Activated CD4-positive, alpha-beta T cell treated with anti-CD3 and anti-CD28 coated beads, Interleukin-10, Interleukin-2, amounts not matched to agents 100 ng/mL and 50 ng/mL, durations not matched to agents 16 hours and 8 hours (primary cell): ENCODE measurements around the gene NTRK2.

ENCODE experiments used
- DNase-seq: peaks from one replicate; pipeline ENCODE4 v3.0.0-alpha.2; 2020

The NTRK2 gene

GRCh38 chr9:84993105-84993504 is 323.6 kb downstream of the NTRK2 start:
- no peak for DNase-seq

- DNase-seq: no peak
Measured at GRCh38 chr9:84996029-84996428, 326.5 kb downstream of the NTRK2 start.

- no peak for DNase-seq
Measured at GRCh38 chr9:84996716-84997115, 327.2 kb downstream of the NTRK2 start.

GRCh38 chr9:84997472-84997871 is 327.9 kb downstream of the NTRK2 start:
- DNase-seq: no peak

- no peak for DNase-seq
Measured at GRCh38 chr9:84998639-84999038, 329.1 kb downstream of the NTRK2 start.

GRCh38 chr9:84999788-85000187 is 330.3 kb downstream of the NTRK2 start:
- DNase-seq: no peak

GRCh38 chr9:85001925-85002324 is 332.4 kb downstream of the NTRK2 start:
- DNase-seq: no peak

GRCh38 chr9:85004818-85005413 is 335.4 kb downstream of the NTRK2 start:
- no peak for DNase-seq

GRCh38 chr9:85007748-85008147 is 338.2 kb downstream of the NTRK2 start:
- no peak for DNase-seq

- DNase-seq: no peak
Measured at GRCh38 chr9:85008215-85008614, 338.7 kb downstream of the NTRK2 start.

- no peak for DNase-seq
Measured at GRCh38 chr9:85009251-85009650, 339.7 kb downstream of the NTRK2 start.

- DNase-seq: no peak
Measured at GRCh38 chr9:85013703-85014102, 344.2 kb downstream of the NTRK2 start.

- no peak for DNase-seq
Measured at GRCh38 chr9:85014292-85014691, 344.8 kb downstream of the NTRK2 start.

GRCh38 chr9:85016384-85017006 is 347.0 kb downstream of the NTRK2 start:
- DNase-seq: no peak

- DNase-seq: no peak
Measured at GRCh38 chr9:85020791-85021190, 351.3 kb downstream of the NTRK2 start.

- DNase-seq: no peak
Measured at GRCh38 chr9:85021686-85022085, 352.2 kb downstream of the NTRK2 start.

GRCh38 chr9:85024374-85024773 is 354.8 kb downstream of the NTRK2 start:
- no peak for DNase-seq

- DNase-seq: no peak
Measured at GRCh38 chr9:85025638-85026037, 356.1 kb downstream of the NTRK2 start.

- no peak for DNase-seq
Measured at GRCh38 chr9:85027870-85028269, 358.3 kb downstream of the NTRK2 start.

GRCh38 chr9:85030316-85030715 is 360.8 kb downstream of the NTRK2 start:
- DNase-seq: no peak

- DNase-seq: no peak
Measured at GRCh38 chr9:85036496-85036895, 367.0 kb downstream of the NTRK2 start.

- no peak for DNase-seq
Measured at GRCh38 chr9:85038061-85038460, 368.5 kb downstream of the NTRK2 start.

- DNase-seq: no peak
Measured at GRCh38 chr9:85038824-85039608, 369.5 kb downstream of the NTRK2 start.

- no peak for DNase-seq
Measured at GRCh38 chr9:85040146-85040545, 370.6 kb downstream of the NTRK2 start.
